Omental fat pad (tissue), 4 donors: ENCODE measurements around the gene WAS. TPM values are rescaled to one million over a fixed set of nuclear protein-coding genes. Genes with fewer than 3 reads are reported as not detected.
"Not testable (repeated sequence)": the region's sequence is repeated elsewhere in the genome, so short reads cannot be mapped to it uniquely, and the experiment has no call there.

Experiments
- ATAC-seq: fragments of 150-250 bp; one replicate; pipeline ENCODE4 v1.9.1; 2016; ENCODE audit warnings: mild to moderate bottlenecking, moderate library complexity; ENCODE audit not compliant: low FRiP score
- DNase-seq: peaks from one replicate; pipeline ENCODE4 v3.0.0-alpha.2; 2019; ENCODE audit warnings: low spot score
- CTCF ChIP-seq, 3 donors: fragments of 450-650 bp; IDR thresholded peaks; one replicate each; pipeline ENCODE4 v1.5.1; 2016 to 2017; ENCODE audit warnings: antibody characterized with exemption in 3 of 3, mild to moderate bottlenecking in 3 of 3, moderate library complexity in 2 of 3
- total RNA-seq, 4 donors: library from RNA; depleted of rRNA; stranded (reverse); fragments of >200 nt; gene quantifications; one replicate each; pipeline ENCODE4 v1.1.0, GENCODE V29; 2016

Gene WAS
- total RNA-seq: 10 to 100 TPM in 3 of 4 donors, 1 to 10 TPM in 1; 9.0 to 26.0 (median 21.0) TPM

- TF ChIP-seq CTCF (IDR thresholded peaks at IDR 0.05): no peak
- DNase-seq: no peak
- ATAC-seq: no peak
Observed at GRCh38 chrX:48683411-48683982, at the start of gene WAS. Gene WAS (plus strand): TSS chrX:48683799. CDS start chrX:48683854, 55 bp downstream.

GRCh38 chrX:48636301-48636700, 47.3 kb upstream of the WAS start:
- no peak for ATAC-seq
- DNase-seq: no peak
- no peak for TF ChIP-seq CTCF (IDR thresholded peaks at IDR 0.05)

GRCh38 chrX:48636776-48637175, 46.8 kb upstream of the WAS start:
- TF ChIP-seq CTCF (IDR thresholded peaks at IDR 0.05): no peak
- no peak for ATAC-seq
- no peak for DNase-seq

GRCh38 chrX:48645669-48646068, 37.9 kb upstream of the WAS start:
- ATAC-seq (no peak), DNase-seq (no peak)
- TF ChIP-seq CTCF (IDR thresholded peaks at IDR 0.05): no peak

- DNase-seq: no peak
- no peak for TF ChIP-seq CTCF (IDR thresholded peaks at IDR 0.05)
- ATAC-seq: peak; percentile 54
Observed at GRCh38 chrX:48648336-48648751, 35.3 kb upstream of the WAS start.

- ATAC-seq: no peak
- no peak for TF ChIP-seq CTCF (IDR thresholded peaks at IDR 0.05)
- no peak for DNase-seq
Observed at GRCh38 chrX:48649102-48649501, 34.5 kb upstream of the WAS start.

- not testable (repeated sequence) for ATAC-seq, DNase-seq
Observed at GRCh38 chrX:48652055-48652579, 31.5 kb upstream of the WAS start.

GRCh38 chrX:48654746-48655145, 28.9 kb upstream of the WAS start:
- DNase-seq, ATAC-seq: not testable (repeated sequence)

GRCh38 chrX:48659686-48660085, 23.9 kb upstream of the WAS start:
- DNase-seq, ATAC-seq: not testable (repeated sequence)
